HFFc6 (cell line): ENCODE results near the gene TMEM185B. TPM values are rescaled to one million over a fixed set of nuclear protein-coding genes. Genes with fewer than 3 reads are reported as not detected.
A peak's percentile ranks its signal among the peaks of the same experiment; 100 is the strongest.

Experiments
- DNase-seq: peaks from one replicate; pipeline ENCODE4 v3.0.0-alpha.2; 2018
- H3K27ac Mint-ChIP-seq: 2 replicates; pipeline ENCODE4 v1.8.0; 2020; ENCODE audit warnings: mild to moderate bottlenecking, mixed read lengths
- H3K27me3 Mint-ChIP-seq: 2 replicates; pipeline ENCODE4 v1.8.0; 2021; ENCODE audit warnings: mild to moderate bottlenecking, moderate library complexity, mixed read lengths; ENCODE audit not compliant: insufficient read depth
- H3K36me3 Mint-ChIP-seq: 2 replicates; pipeline ENCODE4 v1.8.0; 2021; ENCODE audit warnings: low read depth, mixed read lengths
- H3K4me1 Mint-ChIP-seq: 2 replicates; pipeline ENCODE4 v1.8.0; 2020; ENCODE audit warnings: low read depth, mixed read lengths
- H3K4me3 Mint-ChIP-seq: 2 replicates; pipeline ENCODE4 v1.8.0; 2020; ENCODE audit warnings: mild to moderate bottlenecking, moderate library complexity, mixed read lengths
- H3K9me3 Mint-ChIP-seq: 2 replicates; pipeline ENCODE4 v1.8.0; 2020; ENCODE audit warnings: mild to moderate bottlenecking, mixed read lengths
- total RNA-seq, 6 experiments: library from RNA; stranded (reverse); fragmentation: NEBNext Ultra II Directional; extraction: Animal tissue kit (Norgen Biotek cat#: 25700); gene quantifications; 2 replicates in 1 of 6; 3 replicates in 5 of 6; pipeline ENCODE4 v1.2.3, GENCODE V29; 2021
- TF ChIP-seq, protein P1 (sequence below): fragments of 200-600 bp; sonication (generic); IDR thresholded peaks from 2 replicates; pipeline ENCODE4 v1.5.0; 2021; ENCODE audit warnings: antibody characterized with exemption, mild to moderate bottlenecking

TMEM185B gene
- total RNA-seq, 6 experiments from 2014 or later, result 29.2 to 36.4 (median 31.3) TPM

DNA sequence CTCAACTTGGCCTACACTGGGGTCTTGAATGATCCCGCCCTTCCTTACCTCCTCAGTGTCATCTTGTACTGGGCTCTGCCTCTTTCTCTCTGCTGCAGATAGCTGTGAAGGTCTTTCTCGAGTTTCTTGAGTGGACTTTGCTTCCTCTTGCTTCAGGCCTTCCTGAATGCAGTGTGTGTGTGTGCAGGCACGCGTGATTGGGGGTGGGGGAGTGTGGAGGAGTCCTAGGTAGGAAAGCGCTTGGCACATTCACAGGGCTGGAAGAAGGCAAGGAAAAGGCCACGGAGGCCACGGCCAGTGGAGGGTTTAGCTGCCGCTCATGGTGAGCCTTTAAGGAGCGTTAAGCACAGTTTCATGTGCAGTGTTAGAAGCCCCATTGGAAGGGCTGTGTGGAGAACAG lies 35.0 kb upstream of the TMEM185B start:
- DNase-seq, result no peak
- Mint-ChIP-seq H3K9me3 (peaks cover 8% of the 10 kb centered on the region), H3K36me3 (peaks cover 34% of the 10 kb centered on the region), H3K4me1 (peaks cover 51% of the 10 kb centered on the region), H3K27me3 (no peaks in the 10 kb centered on the region), H3K4me3 (no peak overlapping the region), H3K27ac (no peak overlapping the region; the same call in 1 of the 2 replicates)
- TF ChIP-seq, protein P1, sequence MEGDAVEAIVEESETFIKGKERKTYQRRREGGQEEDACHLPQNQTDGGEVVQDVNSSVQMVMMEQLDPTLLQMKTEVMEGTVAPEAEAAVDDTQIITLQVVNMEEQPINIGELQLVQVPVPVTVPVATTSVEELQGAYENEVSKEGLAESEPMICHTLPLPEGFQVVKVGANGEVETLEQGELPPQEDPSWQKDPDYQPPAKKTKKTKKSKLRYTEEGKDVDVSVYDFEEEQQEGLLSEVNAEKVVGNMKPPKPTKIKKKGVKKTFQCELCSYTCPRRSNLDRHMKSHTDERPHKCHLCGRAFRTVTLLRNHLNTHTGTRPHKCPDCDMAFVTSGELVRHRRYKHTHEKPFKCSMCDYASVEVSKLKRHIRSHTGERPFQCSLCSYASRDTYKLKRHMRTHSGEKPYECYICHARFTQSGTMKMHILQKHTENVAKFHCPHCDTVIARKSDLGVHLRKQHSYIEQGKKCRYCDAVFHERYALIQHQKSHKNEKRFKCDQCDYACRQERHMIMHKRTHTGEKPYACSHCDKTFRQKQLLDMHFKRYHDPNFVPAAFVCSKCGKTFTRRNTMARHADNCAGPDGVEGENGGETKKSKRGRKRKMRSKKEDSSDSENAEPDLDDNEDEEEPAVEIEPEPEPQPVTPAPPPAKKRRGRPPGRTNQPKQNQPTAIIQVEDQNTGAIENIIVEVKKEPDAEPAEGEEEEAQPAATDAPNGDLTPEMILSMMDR, result no peak

DNA sequence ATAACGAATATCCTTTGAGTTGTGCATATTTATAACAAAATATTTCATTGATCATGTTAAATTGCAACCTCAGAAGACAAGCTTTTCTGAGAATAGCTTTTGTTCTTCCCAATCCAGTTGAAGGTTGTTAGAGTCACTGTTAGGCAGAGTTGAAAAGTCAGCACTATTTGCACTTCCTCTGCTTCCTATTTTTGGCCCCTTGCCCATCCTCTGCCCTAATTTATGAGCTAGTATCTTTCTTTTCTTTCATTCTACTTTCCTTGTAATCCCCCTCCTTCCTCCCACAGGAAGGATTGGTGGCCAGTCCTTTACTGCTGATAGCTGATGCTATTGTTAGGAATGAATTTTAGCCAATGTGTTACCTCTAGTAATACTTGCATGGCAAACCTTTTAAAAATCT lies 34.3 kb upstream of the TMEM185B start:
- Mint-ChIP-seq H3K27ac (peak overlapping the region; percentile 23; the same call in 1 of the 2 replicates), H3K4me1 (peaks cover 52% of the 10 kb centered on the region), H3K27me3 (no peaks in the 10 kb centered on the region), H3K4me3 (no peak overlapping the region), H3K36me3 (peaks cover 34% of the 10 kb centered on the region), H3K9me3 (peaks cover 8% of the 10 kb centered on the region)
- no peak for DNase-seq
- TF ChIP-seq, protein P1, result no peak

DNA sequence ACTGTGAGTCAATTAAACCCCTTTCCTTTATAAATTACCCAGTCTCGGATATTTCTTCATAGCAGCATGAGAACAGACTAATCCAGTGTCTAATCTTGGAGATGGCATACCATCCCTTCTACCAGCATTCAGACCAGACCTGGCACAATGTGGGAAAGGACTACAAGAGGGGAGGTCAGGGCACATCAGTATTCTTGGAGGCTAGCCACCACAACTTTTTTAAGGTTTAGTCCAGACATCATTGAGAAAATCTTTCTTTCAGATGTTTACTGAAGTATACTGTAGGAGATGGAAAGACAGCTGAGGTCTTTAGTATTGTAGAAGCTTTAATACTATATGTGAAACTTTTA lies 33.4 kb upstream of the TMEM185B start:
- Mint-ChIP-seq H3K27ac (no peak overlapping the region; the same call in 1 of the 2 replicates), H3K4me3 (no peak overlapping the region), H3K4me1 (peaks cover 61% of the 10 kb centered on the region)

DNA sequence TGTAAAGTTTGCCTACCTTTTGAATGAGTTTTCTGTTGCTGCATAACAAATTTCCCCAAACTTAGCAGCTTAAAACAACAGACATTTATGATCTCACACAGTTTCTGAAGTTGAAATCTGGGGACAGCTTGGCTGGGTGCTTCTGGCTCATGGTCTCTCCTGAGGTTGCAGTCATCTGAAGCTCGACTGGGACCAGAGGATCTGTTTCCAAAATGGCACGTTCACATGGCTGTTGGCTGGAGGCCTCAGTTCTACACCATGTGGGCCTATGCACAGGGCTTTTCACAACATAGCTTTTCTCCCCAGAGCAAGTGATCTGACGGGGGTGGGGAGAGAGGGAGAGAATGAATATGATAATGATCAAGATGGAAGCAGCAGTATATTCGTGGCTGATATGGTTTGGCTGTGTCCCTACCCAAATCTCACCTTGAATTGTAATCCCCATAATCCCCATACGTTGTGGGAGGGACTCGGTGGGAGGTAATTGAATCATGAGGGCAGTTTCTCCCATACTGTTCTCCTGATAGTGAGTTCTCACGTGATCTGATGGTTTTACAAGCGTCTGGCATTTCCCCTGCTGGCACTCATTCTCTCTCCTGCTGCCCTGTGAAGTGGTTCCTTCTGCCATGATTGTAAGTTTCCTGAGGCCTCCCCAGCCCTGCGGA lies 32.9 kb upstream of the TMEM185B start:
- Mint-ChIP-seq H3K27me3 (0 out of 2 replicates have a peak, but pooled peaks cover 3% of the 10 kb centered on the region), H3K27ac (no peak overlapping the region; the same call in 1 of the 2 replicates), H3K4me3 (peak overlapping the region; percentile 38), H3K4me1 (peaks cover 62% of the 10 kb centered on the region), H3K36me3 (peaks cover 34% of the 10 kb centered on the region), H3K9me3 (peaks cover 8% of the 10 kb centered on the region)
- TF ChIP-seq, protein P1, result no peak
- DNase-seq, result no peak

More for the DNA sequence above, 33.4 kb upstream of the TMEM185B start:
- TF ChIP-seq, protein P1, result no peak
- Mint-ChIP-seq H3K27me3 (0 out of 2 replicates have a peak, but pooled peaks cover 3% of the 10 kb centered on the region), H3K36me3 (peaks cover 34% of the 10 kb centered on the region), H3K9me3 (peaks cover 8% of the 10 kb centered on the region)
- no peak for DNase-seq

DNA sequence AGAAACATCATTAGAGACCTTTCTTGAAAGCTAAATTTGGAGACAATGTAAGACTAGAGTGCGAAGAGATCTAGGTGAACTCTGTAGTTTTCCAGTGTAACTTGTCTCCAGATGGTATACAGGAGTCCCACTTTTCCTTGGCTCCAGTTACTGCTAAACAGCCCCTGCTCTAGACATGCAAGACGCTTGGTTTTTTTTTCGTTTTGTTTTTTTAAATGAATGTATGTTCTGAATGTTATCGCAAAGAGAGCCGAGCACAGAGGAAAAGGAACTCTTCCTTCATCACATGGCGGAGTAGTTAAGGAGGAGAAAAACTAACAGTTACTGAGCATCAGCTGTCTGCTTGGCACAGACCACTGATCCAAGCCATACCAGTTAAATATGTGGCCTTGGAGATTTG lies 31.9 kb upstream of the TMEM185B start:
- peaks cover 62% of the 10 kb centered on the region for H3K4me1 Mint-ChIP-seq
- no peak overlapping the region for H3K27ac Mint-ChIP-seq
- H3K36me3 Mint-ChIP-seq, result peaks cover 34% of the 10 kb centered on the region
- DNase-seq, result no peak
- peaks cover 8% of the 10 kb centered on the region for H3K9me3 Mint-ChIP-seq
- TF ChIP-seq, protein P1, result no peak
- 0 out of 2 replicates have a peak, but pooled peaks cover 3% of the 10 kb centered on the region for H3K27me3 Mint-ChIP-seq
- H3K4me3 Mint-ChIP-seq, result peak overlapping the region; percentile 31; the same call in 1 of the 2 replicates
